ENCODE measurements around the gene PANX3.

Gene PANX3, protein sequence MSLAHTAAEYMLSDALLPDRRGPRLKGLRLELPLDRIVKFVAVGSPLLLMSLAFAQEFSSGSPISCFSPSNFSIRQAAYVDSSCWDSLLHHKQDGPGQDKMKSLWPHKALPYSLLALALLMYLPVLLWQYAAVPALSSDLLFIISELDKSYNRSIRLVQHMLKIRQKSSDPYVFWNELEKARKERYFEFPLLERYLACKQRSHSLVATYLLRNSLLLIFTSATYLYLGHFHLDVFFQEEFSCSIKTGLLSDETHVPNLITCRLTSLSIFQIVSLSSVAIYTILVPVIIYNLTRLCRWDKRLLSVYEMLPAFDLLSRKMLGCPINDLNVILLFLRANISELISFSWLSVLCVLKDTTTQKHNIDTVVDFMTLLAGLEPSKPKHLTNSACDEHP

DNA sequence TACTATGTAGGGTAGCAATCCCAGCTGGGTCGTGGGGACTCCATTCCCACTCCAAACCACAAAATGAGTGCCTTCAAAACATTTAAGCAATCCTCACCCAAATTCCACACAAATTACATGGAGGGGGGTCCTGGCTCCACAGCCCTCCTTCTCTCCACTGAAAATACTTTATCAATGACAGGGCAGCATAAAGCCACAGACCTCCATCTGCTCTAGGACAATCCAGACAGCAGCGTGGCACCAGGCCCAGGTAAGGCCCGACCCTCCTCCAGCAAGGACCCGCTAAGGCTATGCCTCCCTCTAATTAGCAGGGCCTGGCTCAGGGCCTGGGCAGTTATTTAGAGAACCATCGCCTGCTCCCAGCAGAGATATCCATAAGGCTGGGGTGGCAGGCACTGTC is at the start of gene PANX3:
Gene PANX3 (plus strand): TSS at position 365 of the 400 bp plus-strand sequence. CDS start 129 bp downstream, outside the sequence.
- Histone ChIP-seq H3K36me3 (ENCODE audit: control insufficient read depth, insufficient read depth, low read length) (no peaks in the 10 kb centered on the region), H3K9me3 (ENCODE audit: control insufficient read depth, insufficient read depth, low read length) (no peaks in the 10 kb centered on the region), H3K4me3 (ENCODE audit: low read depth, low read length) (no peak within 1 kb of the TSS), H3K9ac (ENCODE audit: low read depth, low read length) (no peak within 1 kb of the TSS), H3K4me1 (ENCODE audit: control insufficient read depth, insufficient read depth, low read length) (no peaks in the 10 kb centered on the region), H3K27me3 (ENCODE audit: control insufficient read depth, insufficient read depth, low read length) (no peaks in the 10 kb centered on the region), H3K27ac (ENCODE audit: low read depth, low read length) (no peak within 1 kb of the TSS)

DNA sequence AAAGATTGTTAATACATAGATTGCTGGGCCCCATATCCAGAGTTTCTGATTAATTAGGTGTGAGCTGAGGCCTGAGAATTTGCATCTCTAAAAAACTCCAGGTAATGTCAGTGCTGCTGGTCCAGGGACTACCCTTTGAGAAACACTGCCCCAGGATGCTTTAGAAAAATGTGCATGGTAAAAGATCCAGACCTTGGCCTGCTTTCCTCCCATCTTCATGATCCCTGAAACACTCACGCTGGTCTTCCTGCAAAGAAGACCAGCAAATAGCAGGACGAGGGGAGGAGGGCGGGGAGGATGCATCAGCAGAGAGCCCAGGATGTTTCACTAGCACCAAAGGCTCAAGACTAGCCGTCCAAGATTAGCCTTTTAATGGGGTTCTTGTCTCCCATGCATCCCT is 41.5 kb upstream of the PANX3 start, which contains the start of gene OR8A1:
Gene OR8A1 (plus strand): TSS at position 301 of the 400 bp plus-strand sequence. CDS start 123 bp downstream, outside the sequence.
- Histone ChIP-seq H3K9me3 (ENCODE audit: control insufficient read depth, insufficient read depth, low read length) (no peaks in the 10 kb centered on the region), H3K27me3 (ENCODE audit: control insufficient read depth, insufficient read depth, low read length) (no peaks in the 10 kb centered on the region), H3K4me3 (ENCODE audit: low read depth, low read length) (no peak within 1 kb of the TSS), H3K36me3 (ENCODE audit: control insufficient read depth, insufficient read depth, low read length) (no peaks in the 10 kb centered on the region), H3K27ac (ENCODE audit: low read depth, low read length) (no peak within 1 kb of the TSS), H3K9ac (ENCODE audit: low read depth, low read length) (no peak within 1 kb of the TSS), H3K4me1 (ENCODE audit: control insufficient read depth, insufficient read depth, low read length) (0 out of 2 replicates have a peak, but pooled peaks cover 5% of the 10 kb centered on the region)

DNA sequence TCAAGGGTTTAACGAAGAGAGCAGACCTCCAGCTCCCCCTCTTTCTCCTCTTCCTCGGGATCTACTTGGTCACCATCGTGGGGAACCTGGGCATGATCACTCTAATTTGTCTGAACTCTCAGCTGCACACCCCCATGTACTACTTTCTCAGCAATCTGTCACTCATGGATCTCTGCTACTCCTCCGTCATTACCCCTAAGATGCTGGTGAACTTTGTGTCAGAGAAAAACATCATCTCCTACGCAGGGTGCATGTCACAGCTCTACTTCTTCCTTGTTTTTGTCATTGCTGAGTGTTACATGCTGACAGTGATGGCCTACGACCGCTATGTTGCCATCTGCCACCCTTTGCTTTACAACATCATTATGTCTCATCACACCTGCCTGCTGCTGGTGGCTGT is 41.1 kb upstream of the PANX3 start:
- H3K4me3 ChIP-seq (ENCODE audit: low read depth, low read length) = no peak overlapping the region
- no peaks in the 10 kb centered on the region for H3K36me3 ChIP-seq (ENCODE audit: control insufficient read depth, insufficient read depth, low read length)
- 0 out of 2 replicates have a peak, but pooled peaks cover 5% of the 10 kb centered on the region for H3K4me1 ChIP-seq (ENCODE audit: control insufficient read depth, insufficient read depth, low read length)
- H3K27me3 ChIP-seq (ENCODE audit: control insufficient read depth, insufficient read depth, low read length) = no peaks in the 10 kb centered on the region
- H3K9ac ChIP-seq (ENCODE audit: low read depth, low read length) = no peak overlapping the region
- H3K27ac ChIP-seq (ENCODE audit: low read depth, low read length) = no peak overlapping the region
- H3K9me3 ChIP-seq (ENCODE audit: control insufficient read depth, insufficient read depth, low read length) = no peaks in the 10 kb centered on the region

DNA sequence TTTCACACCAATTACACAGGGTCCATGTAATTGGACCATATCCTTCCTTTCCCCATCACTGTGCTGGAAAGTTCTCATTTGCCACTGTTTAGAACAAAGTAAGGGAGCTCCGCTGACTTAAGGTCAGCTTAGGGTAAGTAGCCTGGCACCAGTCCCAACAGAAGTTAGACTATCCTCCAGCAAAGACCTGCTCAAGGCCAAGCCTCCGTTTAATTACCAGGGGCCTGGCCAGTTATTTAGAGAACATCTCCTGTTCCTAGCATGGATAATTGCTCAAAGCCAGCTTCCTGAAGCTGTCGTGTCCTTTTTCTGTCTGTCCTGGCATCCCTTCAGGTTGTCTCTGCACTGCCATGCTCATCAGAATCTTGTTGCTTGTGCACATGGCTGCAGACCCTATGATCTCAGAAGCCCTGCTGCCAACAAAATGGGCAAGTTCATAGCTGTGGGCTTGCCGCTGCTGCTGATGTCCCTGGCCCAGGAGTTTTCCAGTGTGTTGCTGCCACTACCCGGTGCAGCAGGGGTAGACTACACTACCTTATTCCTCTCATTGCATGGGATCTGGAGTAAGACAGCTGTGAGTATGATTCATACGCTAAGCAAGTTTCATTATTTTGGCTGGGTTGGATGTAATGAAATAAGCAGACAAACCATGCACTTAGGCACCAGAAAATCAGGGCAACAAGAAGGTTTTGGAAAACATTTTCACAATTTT is 33.4 kb upstream of the PANX3 start:
- no peaks in the 10 kb centered on the region for H3K27me3 ChIP-seq (ENCODE audit: control insufficient read depth, insufficient read depth, low read length)
- H3K9me3 ChIP-seq (ENCODE audit: control insufficient read depth, insufficient read depth, low read length) = no peaks in the 10 kb centered on the region
- no peak overlapping the region for H3K4me3 ChIP-seq (ENCODE audit: low read depth, low read length)
- no peak overlapping the region for H3K9ac ChIP-seq (ENCODE audit: low read depth, low read length)
- H3K4me1 ChIP-seq (ENCODE audit: control insufficient read depth, insufficient read depth, low read length) = no peaks in the 10 kb centered on the region
- no peaks in the 10 kb centered on the region for H3K36me3 ChIP-seq (ENCODE audit: control insufficient read depth, insufficient read depth, low read length)
- H3K27ac ChIP-seq (ENCODE audit: low read depth, low read length) = no peak overlapping the region

DNA sequence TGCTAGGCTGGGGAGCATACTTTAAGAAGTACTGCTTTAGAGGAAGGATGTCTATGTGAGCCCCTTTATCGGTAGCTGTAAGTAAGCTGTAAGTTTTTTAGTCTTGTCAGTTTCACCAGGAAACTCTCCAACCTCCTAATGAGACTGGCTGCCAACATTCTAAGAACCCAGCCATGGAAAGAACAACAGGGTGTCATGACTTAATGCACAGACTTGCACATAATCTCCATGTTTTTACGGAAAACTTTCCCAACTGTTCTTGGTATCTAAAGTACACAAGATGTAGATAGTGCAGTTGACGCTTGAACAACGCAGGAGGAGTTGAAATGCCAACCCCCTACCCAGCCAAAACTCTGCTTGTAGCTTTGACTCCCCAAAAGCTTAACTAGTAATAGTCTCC is 32.5 kb upstream of the PANX3 start:
- Histone ChIP-seq H3K4me1 (ENCODE audit: control insufficient read depth, insufficient read depth, low read length) (no peaks in the 10 kb centered on the region), H3K27me3 (ENCODE audit: control insufficient read depth, insufficient read depth, low read length) (no peaks in the 10 kb centered on the region), H3K27ac (ENCODE audit: low read depth, low read length) (no peak overlapping the region), H3K9me3 (ENCODE audit: control insufficient read depth, insufficient read depth, low read length) (no peaks in the 10 kb centered on the region), H3K36me3 (ENCODE audit: control insufficient read depth, insufficient read depth, low read length) (no peaks in the 10 kb centered on the region), H3K9ac (ENCODE audit: low read depth, low read length) (no peak overlapping the region), H3K4me3 (ENCODE audit: low read depth, low read length) (no peak overlapping the region)

DNA sequence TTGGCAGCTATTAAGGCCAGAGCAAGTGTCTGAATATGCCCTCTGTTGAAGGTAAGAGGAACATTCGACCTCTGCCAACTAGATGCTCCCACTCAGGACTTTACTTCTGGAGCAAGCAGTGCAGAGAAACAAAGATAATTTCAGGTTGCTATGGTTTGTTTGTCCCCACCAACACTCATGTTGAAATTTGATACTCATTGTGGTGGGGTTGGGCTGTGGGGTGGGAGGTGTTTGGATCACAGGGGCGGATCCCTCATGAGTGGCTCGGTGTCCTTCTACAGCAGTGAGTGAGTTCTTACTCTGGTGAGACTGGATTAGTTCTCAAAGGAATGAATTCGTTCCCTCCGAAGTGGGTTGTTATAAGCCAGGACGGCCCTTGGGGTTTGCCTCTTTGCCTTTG is 29.4 kb upstream of the PANX3 start:
- Histone ChIP-seq H3K4me1 (ENCODE audit: control insufficient read depth, insufficient read depth, low read length) (no peaks in the 10 kb centered on the region), H3K36me3 (ENCODE audit: control insufficient read depth, insufficient read depth, low read length) (no peaks in the 10 kb centered on the region), H3K27ac (ENCODE audit: low read depth, low read length) (no peak overlapping the region), H3K9ac (ENCODE audit: low read depth, low read length) (no peak overlapping the region), H3K27me3 (ENCODE audit: control insufficient read depth, insufficient read depth, low read length) (no peaks in the 10 kb centered on the region), H3K4me3 (ENCODE audit: low read depth, low read length) (no peak overlapping the region), H3K9me3 (ENCODE audit: control insufficient read depth, insufficient read depth, low read length) (no peaks in the 10 kb centered on the region)

DNA sequence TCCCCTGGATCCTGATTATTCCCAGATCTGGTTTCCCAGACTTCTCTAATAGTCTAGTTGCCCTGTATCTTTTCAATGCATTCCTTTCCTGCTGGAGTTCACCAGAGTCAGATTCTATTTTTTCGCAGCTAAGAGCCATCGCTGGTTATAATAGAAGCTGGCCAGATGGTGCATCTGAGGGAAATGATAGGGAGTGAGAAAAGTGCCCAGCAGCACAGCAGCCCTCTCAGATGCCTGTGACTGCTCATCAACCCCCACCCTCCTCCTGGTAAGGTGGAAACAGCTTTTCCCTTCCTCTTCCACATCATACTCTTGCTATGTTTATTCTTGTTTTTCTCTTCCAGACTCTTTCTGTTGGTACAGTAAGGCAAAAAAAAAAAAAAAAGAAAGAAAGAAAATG is 28.7 kb upstream of the PANX3 start:
- no peaks in the 10 kb centered on the region for H3K4me1 ChIP-seq (ENCODE audit: control insufficient read depth, insufficient read depth, low read length)
- H3K27ac ChIP-seq (ENCODE audit: low read depth, low read length) = no peak overlapping the region
- H3K4me3 ChIP-seq (ENCODE audit: low read depth, low read length) = no peak overlapping the region
- H3K27me3 ChIP-seq (ENCODE audit: control insufficient read depth, insufficient read depth, low read length) = no peaks in the 10 kb centered on the region
- no peaks in the 10 kb centered on the region for H3K9me3 ChIP-seq (ENCODE audit: control insufficient read depth, insufficient read depth, low read length)
- no peak overlapping the region for H3K9ac ChIP-seq (ENCODE audit: low read depth, low read length)
- H3K36me3 ChIP-seq (ENCODE audit: control insufficient read depth, insufficient read depth, low read length) = no peaks in the 10 kb centered on the region

DNA sequence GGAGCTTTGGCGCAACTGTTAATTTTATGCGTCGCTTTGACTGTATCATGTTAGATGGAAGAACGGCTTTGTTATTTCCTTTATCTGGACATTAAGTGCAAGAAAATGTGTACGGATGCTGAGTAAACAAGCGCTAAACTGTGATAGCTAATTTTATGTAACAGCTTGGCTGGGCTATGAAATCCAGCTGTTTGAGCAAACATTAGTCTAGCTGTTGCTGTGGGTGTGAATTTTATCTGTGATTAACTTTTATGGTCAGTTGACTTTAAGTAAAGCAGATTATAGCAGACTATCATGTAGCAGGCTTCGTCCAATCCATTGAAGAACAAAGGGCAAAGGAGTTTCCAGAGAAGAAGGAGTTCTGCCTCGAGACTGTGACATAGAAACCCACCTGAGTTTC is 27.4 kb upstream of the PANX3 start:
- H3K36me3 ChIP-seq (ENCODE audit: control insufficient read depth, insufficient read depth, low read length) = no peaks in the 10 kb centered on the region

DNA sequence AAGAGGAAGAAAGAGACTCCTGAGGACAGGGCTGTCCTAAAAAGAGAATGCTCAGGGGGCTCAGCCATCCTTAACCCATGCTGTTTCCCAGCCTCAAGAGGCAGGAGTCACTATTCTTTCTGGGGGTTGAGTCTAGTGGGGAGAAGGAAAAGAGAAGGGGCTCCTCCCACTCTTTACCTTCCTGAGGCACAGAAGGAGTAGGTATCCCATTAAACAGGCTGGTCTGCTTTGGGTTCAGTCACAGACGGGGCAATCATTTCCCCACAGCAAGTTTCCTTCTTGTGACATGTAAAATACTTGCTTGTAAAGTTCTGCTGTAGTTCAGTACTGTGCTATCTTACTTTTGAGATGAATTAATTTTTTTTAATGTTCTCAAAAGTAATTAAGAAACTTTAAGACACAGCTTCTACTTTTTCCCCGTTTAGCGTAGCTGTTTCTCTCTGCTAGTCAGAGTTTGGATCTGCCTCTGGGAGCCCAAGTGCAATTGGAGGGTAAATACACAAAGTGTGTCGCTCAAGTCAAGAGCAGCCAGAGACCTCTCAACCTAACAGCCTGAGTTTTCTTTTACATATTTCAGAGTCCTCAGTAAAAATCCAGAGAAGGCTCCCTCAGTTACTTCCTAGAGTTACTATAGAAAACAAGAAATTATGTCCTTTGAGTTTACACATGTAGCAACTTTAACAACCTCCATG is 26.4 kb upstream of the PANX3 start:
- Histone ChIP-seq H3K4me1 (ENCODE audit: control insufficient read depth, insufficient read depth, low read length) (no peaks in the 10 kb centered on the region), H3K36me3 (ENCODE audit: control insufficient read depth, insufficient read depth, low read length) (no peaks in the 10 kb centered on the region), H3K9ac (ENCODE audit: low read depth, low read length) (no peak overlapping the region), H3K4me3 (ENCODE audit: low read depth, low read length) (no peak overlapping the region), H3K9me3 (ENCODE audit: control insufficient read depth, insufficient read depth, low read length) (no peaks in the 10 kb centered on the region), H3K27ac (ENCODE audit: low read depth, low read length) (no peak overlapping the region), H3K27me3 (ENCODE audit: control insufficient read depth, insufficient read depth, low read length) (no peaks in the 10 kb centered on the region)

More for the DNA sequence above, 27.4 kb upstream of the PANX3 start:
- Histone ChIP-seq H3K4me3 (ENCODE audit: low read depth, low read length) (no peak overlapping the region), H3K27ac (ENCODE audit: low read depth, low read length) (no peak overlapping the region), H3K9ac (ENCODE audit: low read depth, low read length) (no peak overlapping the region), H3K27me3 (ENCODE audit: control insufficient read depth, insufficient read depth, low read length) (no peaks in the 10 kb centered on the region), H3K9me3 (ENCODE audit: control insufficient read depth, insufficient read depth, low read length) (no peaks in the 10 kb centered on the region), H3K4me1 (ENCODE audit: control insufficient read depth, insufficient read depth, low read length) (no peaks in the 10 kb centered on the region)

DNA sequence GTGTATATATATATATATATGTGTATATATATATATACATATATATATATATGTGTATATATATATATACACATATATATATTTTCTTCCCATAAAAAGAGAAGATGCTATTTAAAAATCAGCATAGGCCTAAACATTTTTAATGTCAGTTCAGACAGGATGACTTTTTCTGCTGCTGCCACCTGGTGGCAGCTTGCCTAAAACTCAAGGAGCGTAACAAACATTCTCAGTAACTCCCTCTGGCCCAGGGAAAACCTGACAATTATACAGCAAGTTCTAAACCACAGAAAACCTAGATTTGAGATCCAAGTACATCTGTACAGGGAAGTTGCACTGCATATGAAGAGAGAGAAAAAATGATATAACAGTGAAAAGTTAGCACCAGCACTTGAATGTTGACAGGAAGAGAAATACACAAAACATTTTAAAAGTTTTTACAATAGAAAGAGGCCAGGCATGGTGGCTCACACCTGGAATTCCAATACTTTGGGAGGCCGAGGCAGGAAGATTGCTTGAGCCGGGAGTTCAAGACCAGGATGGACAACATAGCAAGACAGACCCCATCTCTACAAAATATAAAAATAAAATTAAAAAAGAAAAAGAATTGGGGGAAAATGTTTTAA is 24.9 kb upstream of the PANX3 start:
- H3K9ac ChIP-seq (ENCODE audit: low read depth, low read length) = no peak overlapping the region
- no peaks in the 10 kb centered on the region for H3K27me3 ChIP-seq (ENCODE audit: control insufficient read depth, insufficient read depth, low read length)
- no peak overlapping the region for H3K27ac ChIP-seq (ENCODE audit: low read depth, low read length)
- H3K4me1 ChIP-seq (ENCODE audit: control insufficient read depth, insufficient read depth, low read length) = no peaks in the 10 kb centered on the region
- H3K36me3 ChIP-seq (ENCODE audit: control insufficient read depth, insufficient read depth, low read length) = no peaks in the 10 kb centered on the region
- H3K9me3 ChIP-seq (ENCODE audit: control insufficient read depth, insufficient read depth, low read length) = no peaks in the 10 kb centered on the region
- H3K4me3 ChIP-seq (ENCODE audit: low read depth, low read length) = no peak overlapping the region
